SK-N-SH treated with all-trans-retinoic acid at 6 μM for 48 hours (cell line): ENCODE data around the gene MANBA.

Experiments
- ARNTL ChIP-seq: fragments of 450-650 bp; formaldehyde crosslinking; IDR thresholded peaks from 2 replicates; pipeline ENCODE4 v1.5.0; 2020; ENCODE audit warnings: low read depth, mild to moderate bottlenecking, moderate library complexity, borderline replicate concordance
- CREB5 ChIP-seq: fragments of 250-450 bp; sonication (Bioruptor Pico); IDR thresholded peaks from 2 replicates; pipeline ENCODE4 v1.5.1; 2020; ENCODE audit warnings: low read depth, mild to moderate bottlenecking, moderate library complexity
- CSDC2 ChIP-seq: fragments of 250-450 bp; sonication (Bioruptor Pico); IDR thresholded peaks from 2 replicates; pipeline ENCODE4 v1.5.0; 2020; ENCODE audit warnings: mild to moderate bottlenecking, moderate library complexity
- PATZ1 ChIP-seq: fragments of 250-450 bp; sonication (Bioruptor Pico); IDR thresholded peaks from 2 replicates; pipeline ENCODE4 v1.8.0; 2020; ENCODE audit warnings: mild to moderate bottlenecking, moderate library complexity, borderline replicate concordance
- SNAI2 ChIP-seq: fragments of 250-450 bp; sonication (Bioruptor Pico); IDR thresholded peaks from 2 replicates; pipeline ENCODE4 v1.5.0; 2020; ENCODE audit warnings: mild to moderate bottlenecking, moderate library complexity
- TCF4 ChIP-seq: fragments of 250-450 bp; sonication (Bioruptor Pico); IDR thresholded peaks from 2 replicates; pipeline ENCODE4 v1.8.0; 2021; ENCODE audit warnings: mild to moderate bottlenecking, moderate library complexity, borderline replicate concordance
- ZC3H10 ChIP-seq: fragments of 250-450 bp; sonication (Bioruptor Pico); IDR thresholded peaks from 2 replicates; pipeline ENCODE4 v1.5.1; 2021; ENCODE audit warnings: mild to moderate bottlenecking, moderate library complexity

- TF ChIP-seq CSDC2 (CRISPR knock-in tag) (no peak), PATZ1 (CRISPR knock-in tag) (no peak), ZC3H10 (CRISPR knock-in tag) (no peak), SNAI2 (CRISPR knock-in tag) (no peak), ARNTL (CRISPR knock-in tag) (no peak), CREB5 (CRISPR knock-in tag) (no peak), TCF4 (CRISPR knock-in tag) (no peak)
These were observed 131.1 kb downstream of the MANBA start for GRCh38 chr4:102629673-102630072.
